ENCODE data around the gene TMEM218.

Gene TMEM218

GRCh38 chr11:125129316-125129993 lies 18.0 kb upstream of the TMEM218 start:
- DNase-seq (no peak), ATAC-seq (no peak)

GRCh38 chr11:125128450-125128849 lies 17.0 kb upstream of the TMEM218 start:
- ATAC-seq (no peak), DNase-seq (no peak)

- DNase-seq (no peak), ATAC-seq (no peak)
These were observed 13.2 kb upstream of the TMEM218 start for GRCh38 chr11:125124618-125124992.

GRCh38 chr11:125123947-125124617 lies 12.7 kb upstream of the TMEM218 start:
- ATAC-seq (peak; percentile 76), DNase-seq (peak; percentile 49)

- ATAC-seq = no peak
- DNase-seq = no peak
These were observed 11.9 kb upstream of the TMEM218 start for GRCh38 chr11:125123194-125123946.

DNA sequence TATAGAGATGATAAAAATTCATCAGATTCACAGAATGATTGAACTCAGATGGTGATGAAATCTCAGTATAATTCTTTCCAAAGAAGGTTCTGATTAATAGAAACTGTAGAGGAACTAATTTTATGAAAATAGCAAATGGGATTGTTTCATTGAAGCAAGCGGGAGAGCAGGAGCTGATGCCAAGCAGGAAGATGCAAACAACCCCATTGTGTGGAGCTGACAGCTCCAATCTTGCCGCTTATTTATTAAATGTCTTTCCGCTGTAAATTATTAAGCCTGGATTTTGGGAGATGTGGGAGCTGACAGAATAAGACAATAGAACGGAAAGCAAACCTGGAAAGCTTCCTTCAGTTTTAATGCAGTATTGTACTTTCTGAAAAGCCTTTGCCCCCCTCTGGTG lies 6.0 kb upstream of the TMEM218 start:
- DNase-seq = no peak
- ATAC-seq = no peak

DNA sequence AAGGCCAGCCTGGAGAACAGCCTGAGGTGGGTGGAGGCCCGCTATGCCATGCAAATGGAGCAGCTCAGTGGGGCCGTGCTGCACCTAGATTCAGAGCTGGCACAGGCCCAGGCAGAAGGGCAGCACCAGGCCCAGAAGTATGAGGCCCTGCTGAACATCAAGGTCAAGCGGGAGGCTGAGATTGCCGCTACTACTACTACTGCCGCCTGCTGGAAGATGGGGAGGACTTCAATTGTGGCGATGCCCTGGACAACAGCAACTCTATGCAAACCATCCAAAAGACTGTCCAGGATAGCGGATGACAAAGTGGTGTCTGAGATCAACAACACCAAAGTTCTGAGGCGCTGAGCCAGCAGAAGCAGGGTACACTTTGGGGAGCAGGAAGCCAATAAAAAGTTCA lies 3.1 kb upstream of the TMEM218 start:
- DNase-seq (no peak), ATAC-seq (no peak)

GRCh38 chr11:125112208-125112604 lies 780 bp upstream of the TMEM218 start:
- DNase-seq (no peak), ATAC-seq (no peak)

DNA sequence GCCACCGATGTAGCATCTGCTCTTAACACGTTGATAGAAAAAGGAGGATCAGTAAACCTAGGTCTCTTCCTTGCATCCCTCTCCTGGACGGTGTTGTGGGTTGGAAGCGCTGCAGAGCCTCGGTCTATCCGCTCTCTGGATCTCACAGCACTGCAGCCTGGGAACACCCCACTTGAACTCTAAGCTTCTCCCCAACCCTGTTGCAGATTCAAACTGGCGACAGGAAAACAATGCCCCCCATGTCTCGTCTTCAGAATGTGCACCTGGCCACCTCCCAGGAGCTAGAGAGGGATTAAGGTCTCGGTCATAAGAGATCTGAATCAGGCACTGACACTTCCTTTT lies 454 bp downstream of the TMEM218 start:
- peak; percentile 14 for DNase-seq
- ATAC-seq = no peak

GRCh38 chr11:125110506-125110905 lies 920 bp downstream of the TMEM218 start:
- ATAC-seq = no peak
- no peak for DNase-seq

DNA sequence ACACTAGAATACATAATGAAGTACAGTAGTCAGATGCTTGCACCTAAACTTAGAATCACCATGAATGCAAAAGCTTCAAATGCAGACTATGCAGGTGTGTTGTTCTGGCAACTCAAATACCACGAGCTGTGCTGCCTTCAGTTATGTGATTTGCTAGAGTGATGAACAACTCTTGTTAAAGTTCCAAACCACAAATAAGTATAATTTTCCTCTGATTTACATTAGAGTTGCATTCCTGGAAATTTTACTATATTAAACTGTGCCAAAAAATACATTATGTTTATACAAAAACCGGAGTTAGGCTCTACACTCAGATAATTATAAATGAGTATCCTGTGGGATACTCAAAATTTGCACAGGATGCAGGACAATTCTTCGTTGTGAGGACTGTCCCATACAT lies 3.0 kb downstream of the TMEM218 start:
- DNase-seq = no peak
- ATAC-seq = no peak

- no peak for DNase-seq
- no peak for ATAC-seq
These were observed 5.5 kb downstream of the TMEM218 start for GRCh38 chr11:125105926-125106325.

GRCh38 chr11:125102510-125102909 lies 8.9 kb downstream of the TMEM218 start:
- DNase-seq = no peak
- no peak for ATAC-seq

GRCh38 chr11:125102025-125102424 lies 9.4 kb downstream of the TMEM218 start:
- no peak for DNase-seq
- ATAC-seq = no peak

- DNase-seq (no peak), ATAC-seq (no peak)
These were observed 9.8 kb downstream of the TMEM218 start for GRCh38 chr11:125101596-125101995.

- ATAC-seq (no peak), DNase-seq (no peak)
These were observed 11.3 kb downstream of the TMEM218 start for GRCh38 chr11:125100136-125100535.

DNA sequence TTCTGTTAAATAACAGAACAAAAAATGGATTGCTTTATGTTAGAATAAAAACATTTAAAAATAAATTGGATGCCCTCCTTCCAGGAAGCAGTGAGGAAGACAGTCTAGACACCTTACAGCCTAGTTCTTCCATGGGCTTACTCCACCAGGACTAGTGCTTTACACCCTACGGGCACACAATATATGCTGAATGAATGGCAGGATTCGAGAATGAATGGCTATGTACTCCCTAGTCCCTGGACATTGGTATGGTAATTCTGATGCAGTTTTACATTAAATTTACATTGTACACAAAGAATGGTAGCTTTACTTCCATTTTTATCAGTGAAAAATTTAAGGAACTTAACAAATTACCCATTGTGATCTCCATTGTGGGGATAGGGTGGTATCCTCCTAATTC lies 16.7 kb downstream of the TMEM218 start:
- DNase-seq (no peak), ATAC-seq (no peak)

DNA sequence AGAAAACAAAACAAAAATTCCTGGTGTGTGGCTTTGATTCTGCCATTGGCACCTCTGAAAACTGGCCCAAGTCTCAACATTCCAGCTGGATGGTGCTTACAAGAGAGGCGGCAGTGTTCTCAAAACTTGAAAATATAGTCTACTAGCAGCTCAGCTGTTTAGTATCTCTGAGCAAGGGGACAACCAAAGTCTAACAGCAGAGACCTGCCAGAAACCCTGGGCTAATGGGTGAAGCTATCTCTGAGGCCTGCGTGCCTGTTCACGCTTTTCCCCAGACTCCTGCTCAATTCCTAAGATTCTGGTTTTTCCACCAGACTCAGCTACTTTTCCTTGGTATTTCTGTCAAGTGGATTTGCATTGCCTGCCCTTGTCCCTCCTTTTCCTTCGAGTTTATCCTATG lies 17.9 kb downstream of the TMEM218 start:
- no peak for ATAC-seq
- no peak for DNase-seq

DNA sequence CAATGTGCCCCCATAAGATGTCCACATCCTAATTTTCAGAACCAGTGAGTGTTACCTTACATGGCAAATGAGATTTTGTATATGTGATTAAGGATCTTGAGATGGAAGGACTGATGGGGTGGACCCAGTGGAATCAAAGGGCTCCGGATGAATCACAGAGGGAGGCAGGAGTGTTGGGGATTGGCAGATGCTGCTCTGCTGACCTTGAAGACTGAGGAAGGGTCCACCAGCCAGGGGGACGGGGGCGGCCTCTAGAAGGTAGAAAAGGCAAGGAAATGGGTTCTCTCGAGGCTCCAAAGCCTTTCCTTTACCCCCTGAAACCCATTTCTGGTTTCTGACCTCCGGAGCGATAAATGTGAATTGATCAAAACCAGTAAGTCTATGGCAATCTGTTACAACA lies 18.8 kb downstream of the TMEM218 start:
- no peak for ATAC-seq
- DNase-seq = no peak

DNA sequence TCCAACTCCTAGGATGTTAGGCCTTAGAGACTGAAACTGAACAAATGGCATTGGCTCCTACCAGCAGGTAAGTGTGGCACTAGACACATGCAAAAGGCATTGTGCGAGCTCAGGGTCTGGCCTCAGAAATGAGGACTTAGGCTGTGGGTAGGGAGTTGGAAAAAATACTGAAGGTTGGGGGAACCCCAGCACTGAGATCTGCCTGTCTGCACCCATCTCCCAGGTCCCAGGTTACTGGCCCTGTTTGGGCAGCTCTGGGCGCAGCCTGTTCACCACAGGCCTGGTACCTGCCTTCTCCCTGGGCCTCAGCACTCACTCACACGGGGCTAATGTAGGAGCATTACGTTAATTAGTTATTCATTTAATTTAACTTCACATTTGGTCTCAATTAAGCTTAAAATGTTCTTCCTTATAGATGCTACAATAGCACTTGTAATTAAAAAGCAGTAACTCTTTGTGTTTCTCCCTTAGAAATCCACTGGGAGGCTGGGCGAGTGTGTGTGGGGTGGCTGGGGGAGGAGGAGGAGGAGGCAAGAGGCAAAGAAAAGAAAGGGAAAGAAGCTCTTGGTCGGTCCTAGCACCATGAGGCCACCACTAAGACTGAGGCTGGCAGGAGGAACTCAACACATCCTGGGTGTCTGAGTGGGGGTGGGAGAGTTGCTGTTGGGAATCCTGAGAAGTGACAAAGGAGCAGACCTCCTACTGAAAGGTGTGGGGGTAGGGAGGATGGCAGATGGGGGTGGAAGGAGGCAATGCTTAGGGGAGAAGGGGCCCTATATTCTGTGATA lies 19.4 kb downstream of the TMEM218 start:
- ATAC-seq (no peak), DNase-seq (no peak)

- no peak for DNase-seq
- peak; percentile 38 for ATAC-seq
These were observed 20.1 kb downstream of the TMEM218 start for GRCh38 chr11:125091247-125091876.

DNA sequence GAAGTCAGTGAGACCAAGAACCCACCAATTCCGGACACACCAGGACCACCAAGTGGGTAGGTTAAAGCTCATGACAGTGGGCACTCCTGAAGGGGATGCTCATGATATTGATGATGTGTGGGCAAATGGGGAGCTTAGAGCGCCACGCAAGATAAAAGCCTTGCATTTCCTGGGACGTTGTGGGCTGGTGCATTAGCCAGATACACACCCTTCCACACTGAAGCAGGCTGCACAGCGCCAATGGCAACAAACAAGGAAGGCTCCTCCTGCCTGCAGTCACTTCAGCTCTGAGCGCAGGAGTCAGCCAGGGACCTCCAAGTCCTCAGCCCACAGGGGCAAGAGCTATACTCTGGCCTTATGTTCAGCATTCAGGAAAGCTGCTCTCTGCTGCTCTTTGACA lies 20.6 kb downstream of the TMEM218 start:
- DNase-seq (no peak), ATAC-seq (no peak)

Measured in stimulated activated naive CD8-positive, alpha-beta T cell treated with anti-CD3 and anti-CD28 coated beads, Interleukin-15, Interleukin-2, amounts not matched to agents 100 U/mL and 50 U/mL, for 24 hours (primary cell).